Spinal cord (tissue), 10 donors: ENCODE data around the gene STK4. TPM values are rescaled to one million over a fixed set of nuclear protein-coding genes. Genes with fewer than 3 reads are reported as not detected.

ENCODE experiments used
- DNase-seq, 6 donors: peaks; one replicate each; pipeline versions ENCODE4 v3.0.0 to v3.0.0-alpha.2; 2013 to 2015; ENCODE audit warnings: low spot score in 6 of 6, low read depth in 4 of 6
- H3K27ac ChIP-seq: one replicate; pipeline ENCODE4 v1.5.1; 2013; ENCODE audit warnings: low read depth, low read length, control low read depth
- H3K27me3 ChIP-seq: one replicate; pipeline ENCODE4 v1.6.1; 2013; ENCODE audit warnings: low read length; ENCODE audit not compliant: control insufficient read depth, insufficient read depth
- H3K36me3 ChIP-seq: one replicate; pipeline ENCODE4 v1.6.1; 2013; ENCODE audit warnings: low read length; ENCODE audit not compliant: control insufficient read depth, insufficient read depth
- H3K4me1 ChIP-seq: one replicate; pipeline ENCODE4 v1.6.1; 2013; ENCODE audit warnings: low read length; ENCODE audit not compliant: control insufficient read depth, insufficient read depth
- H3K4me3 ChIP-seq: one replicate; pipeline ENCODE4 v1.5.1; 2013; ENCODE audit warnings: low read depth, low read length, control low read depth
- H3K9me3 ChIP-seq: one replicate; pipeline ENCODE4 v1.6.1; 2013; ENCODE audit warnings: low read length; ENCODE audit not compliant: control insufficient read depth, insufficient read depth
- WGBS: methylation state at CpG from one replicate; pipeline ENCODE4 v1.1.5; 2013; ENCODE audit warnings: missing lambda C conversion rate; ENCODE audit not compliant: insufficient coverage; 5-methylcytosine and 5-hydroxymethylcytosine counted together
- polyA plus RNA-seq, 2 donors: library from polyadenylated mRNA; unstranded; fragments of 120-200 nt; gene quantifications; one replicate each; pipeline ENCODE4 v1.2.1, GENCODE V29; 2013; ENCODE audit not compliant: insufficient read length in 2 of 2
- total RNA-seq, 2 donors: library from RNA; depleted of rRNA in 1 of 2; stranded (reverse); fragments of 120-200 nt in 1 of 2; fragments of >200 nt in 1 of 2; gene quantifications; one replicate each; pipeline versions ENCODE4 v1.2.3 to v1.2.4, GENCODE V29; 2013 to 2014
- donor health status: healthy.

STK4 gene
- total and polyA plus RNA-seq, 4 donors, result 13.5 to 36.5 (median 18.0) TPM

- no peaks in the 10 kb centered on the region for H3K27me3 ChIP-seq
- no peak overlapping the region for H3K4me3 ChIP-seq
- H3K36me3 ChIP-seq, result peaks cover 17% of the 10 kb centered on the region
- DNase-seq, result no peak
- H3K4me1 ChIP-seq, result no peaks in the 10 kb centered on the region
- no peaks in the 10 kb centered on the region for H3K9me3 ChIP-seq
- H3K27ac ChIP-seq, result no peak overlapping the region
- WGBS, result 87% methylated on average over 4 of the region's 4 CpGs
Measured at GRCh38 chr20:44976698-44977097, 10.4 kb downstream of the STK4 start.

DNA sequence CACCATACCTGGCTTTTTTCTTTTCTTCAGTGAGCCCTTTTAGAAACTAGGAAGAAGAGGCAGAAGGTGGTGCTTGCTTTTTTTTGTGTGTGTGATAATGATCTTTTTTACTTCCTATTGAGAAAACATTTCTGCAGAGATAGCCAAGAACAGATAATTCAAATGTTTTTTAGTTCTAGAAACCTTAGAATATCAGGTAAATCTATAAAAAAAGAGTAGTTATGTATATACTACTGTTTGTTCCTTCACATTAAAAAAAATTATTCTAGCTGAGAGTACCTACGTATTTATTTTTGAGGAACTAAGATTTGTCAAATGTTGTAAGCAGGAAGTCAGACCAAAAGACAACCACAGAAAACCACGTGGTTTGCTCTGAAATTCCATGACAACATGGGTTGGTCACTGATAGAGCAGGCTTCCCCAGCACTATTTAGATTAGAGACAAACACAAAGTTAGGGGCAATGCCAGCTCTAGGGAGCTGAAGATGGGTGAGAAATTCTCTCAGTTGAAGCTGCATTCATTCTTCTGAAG, 12.8 kb downstream of the STK4 start:
- WGBS, result no CpG with 5 or more reads among the region's 2 CpGs
- no peak overlapping the region for H3K27ac ChIP-seq
- H3K4me3 ChIP-seq, result no peak overlapping the region
- H3K9me3 ChIP-seq, result no peaks in the 10 kb centered on the region
- H3K27me3 ChIP-seq, result no peaks in the 10 kb centered on the region
- DNase-seq, result peak in 1 of 6 donors; percentile 9
- H3K36me3 ChIP-seq, result peaks cover 25% of the 10 kb centered on the region
- no peaks in the 10 kb centered on the region for H3K4me1 ChIP-seq

- H3K27me3 ChIP-seq, result no peaks in the 10 kb centered on the region
- no peaks in the 10 kb centered on the region for H3K4me1 ChIP-seq
- no peaks in the 10 kb centered on the region for H3K9me3 ChIP-seq
- no peak overlapping the region for H3K27ac ChIP-seq
- DNase-seq, result no peak
- 93% methylated on average over 3 of the region's 8 CpGs for WGBS
- no peak overlapping the region for H3K4me3 ChIP-seq
- peaks cover 21% of the 10 kb centered on the region for H3K36me3 ChIP-seq
Measured at GRCh38 chr20:44981736-44982406, 15.6 kb downstream of the STK4 start.

DNA sequence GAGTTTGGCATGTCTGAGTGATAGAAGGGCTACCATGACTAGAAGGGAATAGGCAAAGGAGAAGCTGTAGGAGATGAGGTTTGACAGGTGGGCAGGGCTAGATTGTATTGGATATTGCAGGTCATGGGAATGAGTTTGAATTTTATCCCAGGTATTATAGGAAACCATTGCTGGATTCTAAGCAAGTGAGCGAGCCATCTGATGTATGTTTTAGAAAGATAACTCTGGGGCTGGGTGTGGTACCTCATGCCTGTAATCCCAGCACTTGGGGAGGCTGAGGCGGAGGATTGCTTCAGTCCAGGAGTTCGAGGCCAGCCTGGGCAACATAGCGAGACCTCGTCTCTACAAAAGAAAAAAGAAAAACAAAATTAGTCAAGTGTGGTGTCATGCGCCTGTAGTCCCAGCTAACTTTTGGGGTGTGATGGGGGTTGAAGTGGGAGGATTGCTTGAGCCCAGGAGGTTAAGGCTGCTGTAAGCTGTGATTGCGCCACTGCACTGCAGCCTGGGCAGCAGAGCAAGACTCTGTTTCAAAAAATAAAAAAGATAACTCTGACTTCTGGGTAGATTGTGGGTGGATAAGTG, 16.9 kb downstream of the STK4 start:
- Histone ChIP-seq H3K9me3 (no peaks in the 10 kb centered on the region), H3K27ac (no peak overlapping the region), H3K36me3 (peaks cover 21% of the 10 kb centered on the region), H3K4me1 (no peaks in the 10 kb centered on the region), H3K27me3 (no peaks in the 10 kb centered on the region), H3K4me3 (no peak overlapping the region)
- no peak for DNase-seq
- WGBS, result 97% methylated on average over 7 of the region's 7 CpGs

- no peaks in the 10 kb centered on the region for H3K4me1 ChIP-seq
- peaks cover 4% of the 10 kb centered on the region for H3K36me3 ChIP-seq
- DNase-seq, result no peak
- no peak overlapping the region for H3K4me3 ChIP-seq
- H3K27ac ChIP-seq, result no peak overlapping the region
- 50% methylated on average over 1 of the region's 1 CpG for WGBS
- H3K9me3 ChIP-seq, result no peaks in the 10 kb centered on the region
- H3K27me3 ChIP-seq, result no peaks in the 10 kb centered on the region
Measured at GRCh38 chr20:44988631-44989171, 22.4 kb downstream of the STK4 start.

GRCh38 chr20:44990425-44990824, 24.1 kb downstream of the STK4 start:
- no peak for DNase-seq
- H3K36me3 ChIP-seq, result no peaks in the 10 kb centered on the region
- no peak overlapping the region for H3K4me3 ChIP-seq
- no peaks in the 10 kb centered on the region for H3K9me3 ChIP-seq
- no peak overlapping the region for H3K27ac ChIP-seq
- H3K4me1 ChIP-seq, result no peaks in the 10 kb centered on the region
- WGBS, result no CpG with 5 or more reads among the region's 3 CpGs
- H3K27me3 ChIP-seq, result no peaks in the 10 kb centered on the region

- H3K27me3 ChIP-seq, result no peaks in the 10 kb centered on the region
- H3K9me3 ChIP-seq, result no peaks in the 10 kb centered on the region
- H3K36me3 ChIP-seq, result no peaks in the 10 kb centered on the region
- no peaks in the 10 kb centered on the region for H3K4me1 ChIP-seq
- H3K27ac ChIP-seq, result no peak overlapping the region
- H3K4me3 ChIP-seq, result no peak overlapping the region
- peak in 1 of 6 donors; percentile 9 for DNase-seq
Measured at GRCh38 chr20:44990957-44991356, 24.6 kb downstream of the STK4 start.

DNA sequence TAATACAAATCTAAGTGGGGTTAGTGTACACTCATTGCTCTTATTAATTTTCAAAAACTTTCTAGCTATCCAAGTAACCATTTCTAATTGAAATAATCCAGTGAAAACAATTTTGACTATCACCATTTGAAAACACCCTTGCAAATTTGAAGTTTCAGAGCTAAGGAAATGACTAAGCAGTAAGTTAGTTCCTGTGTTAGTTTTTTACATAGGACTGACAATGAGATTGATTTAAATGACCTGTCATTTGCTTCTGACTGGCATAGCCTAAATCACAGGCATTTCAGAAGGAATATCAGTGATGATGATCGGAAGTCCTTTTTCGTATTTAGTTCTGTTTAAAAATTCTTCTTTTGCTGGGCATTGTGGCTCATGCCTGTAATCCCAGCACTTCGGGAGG, 27.0 kb downstream of the STK4 start:
- no peak overlapping the region for H3K27ac ChIP-seq
- WGBS, result 100% methylated on average over 1 of the region's 3 CpGs
- no peak overlapping the region for H3K4me3 ChIP-seq
- peaks cover 9% of the 10 kb centered on the region for H3K36me3 ChIP-seq
- no peaks in the 10 kb centered on the region for H3K9me3 ChIP-seq
- H3K4me1 ChIP-seq, result no peaks in the 10 kb centered on the region
- DNase-seq, result no peak
- no peaks in the 10 kb centered on the region for H3K27me3 ChIP-seq

DNA sequence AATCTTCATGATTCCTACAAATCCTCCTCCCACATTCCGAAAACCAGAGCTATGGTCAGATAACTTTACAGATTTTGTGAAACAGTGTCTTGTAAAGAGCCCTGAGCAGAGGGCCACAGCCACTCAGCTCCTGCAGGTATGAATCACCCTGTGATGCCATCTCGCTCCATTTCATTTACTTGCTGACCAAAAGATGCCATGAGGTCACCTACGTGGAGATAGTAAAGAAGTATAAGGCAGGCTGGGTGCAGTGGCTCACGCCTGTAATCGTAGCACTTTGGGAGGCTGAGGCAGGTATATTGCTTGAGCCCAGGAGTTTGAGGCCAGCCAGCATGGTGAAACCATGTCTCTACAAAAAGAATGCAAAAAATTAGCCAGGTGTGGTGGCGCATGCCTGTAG, 30.9 kb downstream of the STK4 start:
- Histone ChIP-seq H3K9me3 (no peaks in the 10 kb centered on the region), H3K27ac (no peak overlapping the region), H3K27me3 (no peaks in the 10 kb centered on the region), H3K36me3 (peaks cover 9% of the 10 kb centered on the region), H3K4me1 (no peaks in the 10 kb centered on the region), H3K4me3 (no peak overlapping the region)
- DNase-seq, result no peak
- 100% methylated on average over 5 of the region's 6 CpGs for WGBS

DNA sequence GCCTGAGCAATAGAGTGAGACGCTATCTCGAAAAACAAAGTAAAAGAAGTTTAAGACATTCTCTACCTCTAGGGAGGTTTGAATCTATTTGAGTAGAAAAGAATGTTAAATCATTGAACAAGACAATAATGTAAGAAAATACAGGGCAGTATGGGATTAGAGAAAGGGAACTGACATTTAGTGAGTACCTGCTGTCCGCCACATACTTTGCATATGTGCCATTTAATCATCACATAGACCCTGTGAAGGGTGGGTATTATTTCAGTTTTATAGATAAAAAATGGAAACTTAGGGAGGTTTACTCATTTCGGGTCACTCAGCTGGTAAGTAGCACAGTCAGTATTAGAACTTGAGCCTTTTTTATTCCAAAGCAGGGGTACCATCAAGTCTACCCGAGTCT, 31.4 kb downstream of the STK4 start:
- H3K36me3 ChIP-seq, result peaks cover 9% of the 10 kb centered on the region
- WGBS, result 93% methylated on average over 2 of the region's 5 CpGs
- DNase-seq, result no peak

More for the DNA sequence above, 31.4 kb downstream of the STK4 start:
- H3K4me3 ChIP-seq, result no peak overlapping the region
- H3K27me3 ChIP-seq, result no peaks in the 10 kb centered on the region
- H3K27ac ChIP-seq, result no peak overlapping the region
- H3K9me3 ChIP-seq, result no peaks in the 10 kb centered on the region
- H3K4me1 ChIP-seq, result no peaks in the 10 kb centered on the region
